BLaER1 treated with 17β-estradiol and CSF1 and Interleukin-3, amounts not matched to agents 10 nM and 100 nM (cell line): ENCODE measurements around the gene ACO2.

Source experiments
- H3K27ac ChIP-seq, 11 experiments: shearing (Covaris generic); formaldehyde crosslinking; 2 replicates each; pipeline ENCODE4 v1.8.1; 2022
- H3K27me3 ChIP-seq, 11 experiments: shearing (Covaris generic); formaldehyde crosslinking; 2 replicates each; pipeline ENCODE4 v1.8.1; 2022
- H3K36me3 ChIP-seq, 11 experiments: shearing (Covaris generic); formaldehyde crosslinking; 2 replicates each; pipeline ENCODE4 v1.8.1; 2022
- H3K4me1 ChIP-seq, 10 experiments: shearing (Covaris generic); formaldehyde crosslinking; 2 replicates each; pipeline ENCODE4 v1.8.1; 2022
- H3K4me2 ChIP-seq, 11 experiments: shearing (Covaris generic); formaldehyde crosslinking; 2 replicates each; pipeline ENCODE4 v1.8.1; 2022
- H3K4me3 ChIP-seq, 10 experiments: shearing (Covaris generic); formaldehyde crosslinking; 2 replicates each; pipeline ENCODE4 v1.8.1; 2022
- H3K9ac ChIP-seq, 11 experiments: shearing (Covaris generic); formaldehyde crosslinking; 2 replicates each; pipeline ENCODE4 v1.8.1; 2022
- H3K9me3 ChIP-seq, 11 experiments: shearing (Covaris generic); formaldehyde crosslinking; replicated peaks in 1 of 11; 2 replicates each; pipeline ENCODE4 v1.8.1; 2022
- H4K20me1 ChIP-seq, 11 experiments: shearing (Covaris generic); formaldehyde crosslinking; 2 replicates each; pipeline ENCODE4 v1.8.1; 2022
- Cebpa-rat ChIP-seq, 11 experiments: shearing (Covaris generic); IDR thresholded peaks; 2 replicates each; pipeline ENCODE4 v1.8.1; 2022

The ACO2 gene

DNA sequence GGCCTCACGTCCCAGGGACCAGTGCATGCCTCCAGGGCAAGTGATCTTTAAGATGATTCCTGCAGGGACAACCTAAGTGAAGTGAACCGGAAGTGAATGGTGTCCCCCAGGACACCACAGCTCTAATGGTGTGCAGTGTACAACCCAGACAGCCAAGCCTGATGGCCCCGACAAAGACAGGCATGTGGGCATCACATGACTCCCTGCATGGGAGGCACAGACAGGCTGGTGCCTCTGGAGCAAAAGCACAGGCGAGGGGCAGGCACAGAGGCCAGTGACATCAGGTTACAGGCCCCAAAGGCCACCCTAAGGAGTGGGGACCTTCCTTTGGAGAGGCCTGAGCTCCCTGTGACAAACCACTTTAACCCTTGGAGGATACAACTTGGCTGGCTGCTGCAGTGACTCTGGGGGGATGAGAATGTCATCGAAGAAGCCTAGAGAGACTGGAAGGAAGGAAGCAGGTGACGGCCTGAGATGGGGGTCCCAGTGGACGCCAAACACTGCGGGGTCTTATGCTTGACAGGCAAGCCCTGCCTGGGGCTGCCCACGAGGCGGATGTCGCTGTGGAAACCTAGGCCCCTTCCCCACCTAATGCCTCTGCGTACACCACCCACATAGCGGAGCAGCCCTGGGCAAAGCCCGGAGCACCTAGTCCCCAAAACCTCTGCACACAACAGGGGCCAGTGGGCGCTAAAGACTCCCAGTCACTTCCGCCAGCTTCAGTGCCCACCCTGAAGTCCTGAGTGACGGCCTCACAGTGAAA lies 63.0 kb downstream of the ACO2 start:
- no peak for TF ChIP-seq Cebpa-rat (IDR thresholded peaks at IDR 0.05)
- Histone ChIP-seq H3K9ac (peak overlapping the region in 5 of 11 experiments; percentile 19 to 42 (median 31); a peak in 3 of 22 replicates), H3K27ac (peak overlapping the region in 1 of 11 experiments; percentile 3; a peak in 1 of 22 replicates), H4K20me1 (peaks cover 38 to 100% (median 97%) of the 10 kb centered on the region in 11 experiments; a peak in 21 of 22 replicates), H3K36me3 (peaks cover 77 to 100% (median 88%) of the 10 kb centered on the region in 11 experiments), H3K4me2 (no peak overlapping the region), H3K4me3 (no peak overlapping the region), H3K9me3 (no peaks in the 10 kb centered on the region), H3K27me3 (no peaks in the 10 kb centered on the region), H3K4me1 (peaks cover 0 to 28% (median 17%) of the 10 kb centered on the region in 10 experiments; a peak in 14 of 20 replicates)

DNA sequence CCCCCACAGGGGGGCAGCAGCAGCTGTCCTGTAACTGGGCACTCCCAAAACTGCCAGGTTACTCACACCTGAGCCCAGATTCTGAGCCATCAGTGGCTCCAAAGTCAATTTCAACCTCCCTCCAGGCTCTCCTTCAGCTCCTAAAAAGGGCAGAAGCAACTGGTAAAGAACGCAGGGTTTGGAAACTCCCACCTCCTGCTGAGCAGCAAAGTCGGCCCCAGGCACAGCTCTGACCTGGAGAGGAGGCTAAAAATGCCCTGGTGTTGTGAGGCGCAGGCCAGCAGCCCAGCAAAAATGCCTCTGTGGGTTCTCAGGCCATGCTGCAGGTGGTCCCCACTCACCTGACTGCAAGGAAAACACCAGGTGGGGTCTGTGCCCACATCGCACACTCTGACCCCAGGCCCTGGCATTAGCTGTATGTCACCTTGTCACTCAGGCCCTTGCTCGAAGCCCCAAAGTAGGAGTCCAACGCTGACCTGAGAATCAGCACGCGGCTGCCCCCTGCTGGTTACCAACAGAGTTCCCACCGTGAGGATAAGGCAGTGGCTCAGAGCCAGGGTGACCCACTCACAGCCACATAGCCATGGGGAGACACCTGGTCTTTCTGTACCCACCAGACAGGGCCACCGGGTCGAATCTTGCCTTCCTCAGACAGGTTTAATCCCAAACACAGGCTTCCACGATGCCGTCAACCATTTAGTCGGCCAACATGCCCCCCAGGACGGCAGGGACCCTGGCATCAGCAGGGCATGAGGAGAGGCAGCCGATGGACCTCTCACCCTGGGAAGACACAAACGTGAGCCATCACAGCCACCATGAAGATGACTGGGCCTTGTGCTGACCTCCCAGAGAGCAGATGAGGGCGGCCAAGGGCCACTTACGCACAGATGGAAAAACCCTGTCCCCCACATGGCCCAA lies 64.2 kb downstream of the ACO2 start:
- no peaks in the 10 kb centered on the region for H3K27me3 ChIP-seq
- TF ChIP-seq Cebpa-rat (IDR thresholded peaks at IDR 0.05), result no peak
- peaks cover 68 to 98% (median 87%) of the 10 kb centered on the region in 11 experiments for H3K36me3 ChIP-seq
- H3K4me3 ChIP-seq, result no peak overlapping the region
- no peaks in the 10 kb centered on the region for H3K9me3 ChIP-seq
- H3K27ac ChIP-seq, result no peak overlapping the region
- peaks cover 0 to 18% (median 11%) of the 10 kb centered on the region in 10 experiments; a peak in 14 of 20 replicates for H3K4me1 ChIP-seq
- H4K20me1 ChIP-seq, result peaks cover 25 to 100% (median 95%) of the 10 kb centered on the region in 11 experiments; a peak in 21 of 22 replicates
- H3K4me2 ChIP-seq, result no peak overlapping the region
- H3K9ac ChIP-seq, result no peak overlapping the region; a peak in 1 of 22 replicates

DNA sequence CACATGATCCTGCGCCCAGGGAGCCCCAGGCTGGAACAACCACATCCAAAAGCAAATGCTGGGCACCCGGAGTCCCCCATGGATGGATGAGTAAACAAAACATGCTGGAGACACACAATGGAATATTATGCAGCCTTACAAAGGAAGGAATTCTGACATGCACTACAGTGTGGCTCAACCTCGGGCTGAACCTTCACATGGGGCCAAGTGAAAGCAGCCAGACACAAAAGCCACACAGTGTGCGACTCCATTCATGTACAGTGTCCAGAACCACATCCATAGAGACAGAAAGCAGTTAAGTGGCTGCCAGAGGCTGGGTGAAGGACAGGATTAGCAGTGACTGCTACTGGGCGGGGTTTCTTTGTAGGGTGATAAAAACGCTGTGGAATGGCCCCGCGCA lies 65.3 kb downstream of the ACO2 start:
- Histone ChIP-seq H3K9ac (no peak overlapping the region), H3K4me1 (peaks cover 0 to 8% (median 3%) of the 10 kb centered on the region in 10 experiments; a peak in 6 of 20 replicates), H3K27ac (no peak overlapping the region), H3K27me3 (no peaks in the 10 kb centered on the region), H3K36me3 (peaks cover 68 to 98% (median 87%) of the 10 kb centered on the region in 11 experiments), H3K4me3 (no peak overlapping the region), H3K4me2 (no peak overlapping the region), H3K9me3 (no peaks in the 10 kb centered on the region), H4K20me1 (peaks cover 23 to 100% (median 95%) of the 10 kb centered on the region in 11 experiments; a peak in 21 of 22 replicates)
- TF ChIP-seq Cebpa-rat (IDR thresholded peaks at IDR 0.05), result no peak

DNA sequence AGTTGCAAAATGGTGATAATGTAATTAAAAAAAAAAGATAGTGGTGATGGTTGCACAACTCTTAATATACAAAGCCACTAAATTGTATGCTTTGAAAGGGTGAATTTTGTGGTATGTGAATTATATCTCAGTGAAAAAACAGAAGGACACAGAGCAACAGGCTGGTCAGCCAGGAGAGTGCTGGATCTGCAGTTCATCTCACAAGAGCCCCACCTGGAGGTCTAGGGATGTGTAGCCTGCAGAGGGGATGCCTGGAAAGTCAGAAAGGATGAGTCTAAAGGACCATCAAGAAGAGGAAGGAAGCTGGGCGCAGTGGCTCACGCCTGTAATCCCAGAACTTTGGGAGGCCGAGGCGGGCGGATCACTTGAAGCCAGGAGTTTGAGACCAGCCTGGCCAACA lies 66.3 kb downstream of the ACO2 start:
- Histone ChIP-seq H3K9me3 (no peaks in the 10 kb centered on the region), H3K27ac (no peak overlapping the region), H3K9ac (no peak overlapping the region), H3K27me3 (no peaks in the 10 kb centered on the region), H3K4me2 (no peak overlapping the region), H4K20me1 (peaks cover 31 to 100% (median 95%) of the 10 kb centered on the region in 11 experiments; a peak in 21 of 22 replicates), H3K4me1 (peaks cover 0 to 9% (median 2%) of the 10 kb centered on the region in 10 experiments; a peak in 5 of 20 replicates), H3K36me3 (peaks cover 72 to 98% (median 90%) of the 10 kb centered on the region in 11 experiments), H3K4me3 (no peak overlapping the region)
- TF ChIP-seq Cebpa-rat (IDR thresholded peaks at IDR 0.05), result no peak

DNA sequence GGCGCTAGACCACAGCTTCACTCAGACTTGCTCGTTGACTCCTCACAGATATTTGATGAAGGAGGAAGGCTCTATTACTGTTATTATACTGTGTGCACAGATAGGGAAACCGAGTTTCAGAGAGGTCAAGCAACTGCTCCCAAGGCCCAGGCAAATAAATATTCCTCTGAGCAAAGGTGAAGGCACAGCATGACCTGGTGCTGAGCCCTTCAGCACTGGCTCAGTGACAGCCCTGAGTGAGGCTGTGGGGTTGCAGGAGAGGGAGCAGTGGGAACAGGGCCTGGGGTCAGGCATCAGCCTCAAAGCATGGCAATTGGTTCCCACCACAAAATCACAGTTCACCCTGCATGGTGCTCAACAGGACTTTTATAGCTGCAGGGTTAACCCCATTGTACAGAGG lies 68.3 kb downstream of the ACO2 start:
- Histone ChIP-seq H3K4me2 (no peak overlapping the region), H3K27ac (no peak overlapping the region), H4K20me1 (peaks cover 40 to 100% (median 95%) of the 10 kb centered on the region in 11 experiments; a peak in 21 of 22 replicates), H3K9me3 (no peaks in the 10 kb centered on the region), H3K36me3 (peaks cover 64 to 92% (median 82%) of the 10 kb centered on the region in 11 experiments), H3K9ac (no peak overlapping the region), H3K4me1 (peaks cover 15 to 25% (median 18%) of the 10 kb centered on the region in 10 experiments), H3K27me3 (no peaks in the 10 kb centered on the region), H3K4me3 (no peak overlapping the region)
- TF ChIP-seq Cebpa-rat (IDR thresholded peaks at IDR 0.05), result no peak

DNA sequence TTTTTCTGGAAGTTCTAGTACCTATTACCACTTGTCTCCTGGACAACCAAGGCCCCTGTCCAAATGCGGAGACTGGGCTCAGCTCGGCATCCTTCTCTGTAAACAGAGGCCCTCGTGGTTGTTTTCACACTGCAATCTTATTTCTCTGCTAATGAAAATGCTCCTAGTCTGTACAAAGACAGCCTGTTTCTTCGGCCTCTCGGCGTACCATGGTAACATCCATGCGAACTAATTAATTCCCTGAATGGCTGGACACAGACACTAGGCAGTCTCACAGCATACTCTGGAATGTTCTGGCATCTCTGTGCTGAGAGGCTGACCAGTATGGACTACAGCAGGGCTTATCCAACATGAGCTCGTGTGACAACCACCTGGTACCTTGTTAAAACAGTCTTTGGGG lies 69.7 kb downstream of the ACO2 start:
- H3K36me3 ChIP-seq, result peaks cover 51 to 79% (median 68%) of the 10 kb centered on the region in 11 experiments
- H3K27me3 ChIP-seq, result no peaks in the 10 kb centered on the region
- H3K4me1 ChIP-seq, result peaks cover 28 to 38% (median 31%) of the 10 kb centered on the region in 10 experiments
- no peaks in the 10 kb centered on the region for H3K9me3 ChIP-seq
- no peak overlapping the region for H3K4me3 ChIP-seq
- no peak for TF ChIP-seq Cebpa-rat (IDR thresholded peaks at IDR 0.05)
- no peak overlapping the region for H3K4me2 ChIP-seq
- H3K27ac ChIP-seq, result no peak overlapping the region
- 0 out of 22 replicates have a peak overlapping the region, but pooled peaks of 1 of the 11 experiments have one; percentile 16 for H3K9ac ChIP-seq
- H4K20me1 ChIP-seq, result peaks cover 40 to 100% (median 95%) of the 10 kb centered on the region in 11 experiments; a peak in 21 of 22 replicates

DNA sequence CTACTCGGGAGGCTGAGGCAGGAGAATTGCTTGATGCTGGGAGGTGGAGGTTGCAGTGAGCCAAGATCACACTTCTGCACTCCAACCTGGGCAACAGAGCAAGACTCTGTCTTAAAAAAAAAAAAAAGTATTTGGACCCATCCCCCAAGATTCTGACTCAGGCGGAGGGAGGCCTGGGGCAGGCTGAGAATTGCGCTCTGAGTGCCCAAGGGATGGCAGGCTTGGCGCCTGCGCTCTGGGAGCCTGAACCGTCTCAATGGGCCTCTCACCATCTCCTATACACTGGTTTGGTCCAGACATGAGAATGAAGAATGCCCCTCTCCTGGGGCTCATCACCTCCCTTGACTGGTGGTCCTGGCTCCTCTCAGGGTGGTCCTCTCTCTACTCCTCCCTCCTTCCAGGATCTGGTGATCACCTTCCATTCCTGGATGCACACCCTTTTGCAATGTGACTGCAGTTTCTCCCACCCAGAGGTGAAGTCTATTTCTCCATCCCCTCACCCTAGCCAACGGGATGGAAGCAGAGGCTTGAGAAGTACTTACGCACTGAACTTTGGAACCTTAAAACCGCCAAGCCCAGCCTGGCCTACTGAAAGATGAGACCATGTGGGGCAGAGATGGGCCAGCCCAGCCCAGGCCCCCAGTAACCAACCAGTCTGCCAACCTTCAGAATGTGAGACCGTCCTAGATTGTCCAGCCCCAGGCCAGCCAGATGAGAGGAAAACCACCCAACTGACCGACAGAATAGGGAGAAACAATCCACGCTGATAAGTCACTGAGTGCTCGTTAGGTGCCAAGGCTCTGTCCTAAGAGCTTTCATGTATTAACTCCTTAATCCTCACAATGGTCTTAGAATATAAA lies 70.5 kb downstream of the ACO2 start:
- peaks cover 28 to 38% (median 32%) of the 10 kb centered on the region in 10 experiments for H3K4me1 ChIP-seq
- no peak overlapping the region for H3K27ac ChIP-seq
- H4K20me1 ChIP-seq, result peaks cover 39 to 97% (median 89%) of the 10 kb centered on the region in 11 experiments; a peak in 21 of 22 replicates
- H3K27me3 ChIP-seq, result no peaks in the 10 kb centered on the region
- peak overlapping the region in 5 of 11 experiments; percentile 7 to 51 (median 27); a peak in 4 of 22 replicates for H3K9ac ChIP-seq
- peaks cover 43 to 71% (median 60%) of the 10 kb centered on the region in 11 experiments for H3K36me3 ChIP-seq
- H3K9me3 ChIP-seq, result no peaks in the 10 kb centered on the region
- no peak overlapping the region for H3K4me3 ChIP-seq
- no peak for TF ChIP-seq Cebpa-rat (IDR thresholded peaks at IDR 0.05)
- no peak overlapping the region for H3K4me2 ChIP-seq

DNA sequence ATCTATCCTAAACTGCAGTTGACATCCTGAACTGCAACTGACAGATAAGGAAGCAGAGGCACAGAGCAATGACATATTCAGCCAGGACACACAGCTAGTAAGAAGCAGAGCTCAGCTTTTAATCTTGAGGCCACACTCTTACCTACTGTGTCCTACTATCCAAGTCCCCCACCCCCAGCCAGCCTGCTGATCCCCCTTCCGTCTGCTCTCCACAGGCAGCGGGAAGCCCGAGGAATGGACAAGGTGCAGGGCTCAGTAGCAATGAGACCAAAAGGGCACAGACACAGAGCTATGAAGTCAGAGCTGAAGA lies 71.0 kb downstream of the ACO2 start:
- H4K20me1 ChIP-seq, result peaks cover 39 to 91% (median 83%) of the 10 kb centered on the region in 11 experiments; a peak in 21 of 22 replicates
- no peaks in the 10 kb centered on the region for H3K9me3 ChIP-seq
- H3K27ac ChIP-seq, result no peak overlapping the region
- peaks cover 31 to 42% (median 36%) of the 10 kb centered on the region in 10 experiments for H3K4me1 ChIP-seq
- no peak overlapping the region for H3K4me3 ChIP-seq
- peaks cover 37 to 65% (median 55%) of the 10 kb centered on the region in 11 experiments for H3K36me3 ChIP-seq
- TF ChIP-seq Cebpa-rat (IDR thresholded peaks at IDR 0.05), result no peak
- no peaks in the 10 kb centered on the region for H3K27me3 ChIP-seq
- peak overlapping the region in 4 of 11 experiments; percentile 18 to 51 (median 29); a peak in 4 of 22 replicates for H3K9ac ChIP-seq
- H3K4me2 ChIP-seq, result no peak overlapping the region
